ENCODE measurements around the gene LTB4R2. TPM values are rescaled to one million over a fixed set of nuclear protein-coding genes. Genes with fewer than 3 reads are reported as not detected.

LTB4R2 gene
- total and polyA plus RNA-seq, 12 donors = 0.51 to 2.4 (median 1.1) TPM

GRCh38 chr14:24298892-24299254 is 11.1 kb upstream of the LTB4R2 start:
- H3K4me3 ChIP-seq = peak overlapping the region in 9 of 10 donors; percentile 79 to 97 (median 93)
- peak overlapping the region in 8 of 10 donors; percentile 83 to 91 (median 84) for H3K27ac ChIP-seq
- intact Hi-C loops (cut with DNase I) = loop anchor here in 5 of 10 donors (1.0 to 5.0 kb wide), 3 partner anchors 56 to 57 kb away; partner anchors contain the start of gene TINF2 (in 5 of the 5)
- DNase-seq (no peak), ATAC-seq (peak in 5 of 8 donors; percentile 3 to 35 (median 31))
- 60 to 61% methylated on average over 7 of the region's 7 CpGs for WGBS, 2 donors
- TF ChIP-seq CTCF (IDR thresholded peaks at IDR 0.05) = no peak
- peaks cover 0 to 62% (median 27%) of the 10 kb centered on the region in 9 donors for H3K36me3 ChIP-seq
- no peaks in the 10 kb centered on the region for H3K9me3 ChIP-seq
- peaks cover 0 to 46% (median 25%) of the 10 kb centered on the region in 9 donors for H3K4me1 ChIP-seq
- no peaks in the 10 kb centered on the region for H3K27me3 ChIP-seq

GRCh38 chr14:24299255-24300191 is 10.4 kb upstream of the LTB4R2 start, which contains the start of the genes DHRS1 and NOP9:
Gene DHRS1 (minus strand): TSS chr14:24299780. CDS start chr14:24299106, 674 bp downstream.
Gene NOP9 (plus strand): TSS chr14:24299850. CDS start chr14:24299955, 105 bp downstream.
- peak within 1 kb of the TSS; percentile 1 to 91 (median 83) for H3K27ac ChIP-seq
- no peaks in the 10 kb centered on the region for H3K27me3 ChIP-seq
- H3K4me1 ChIP-seq = peaks cover 0 to 46% (median 25%) of the 10 kb centered on the region in 9 donors
- intact Hi-C loops (cut with DNase I) = loop anchor here in 5 of 10 donors (1.0 to 5.0 kb wide), 3 partner anchors 57 kb away; partner anchors contain the start of gene TINF2 (in 5 of the 5)
- 1% methylated on average over 72 to 75 of the region's 75 CpGs for WGBS, 2 donors
- H3K36me3 ChIP-seq = peaks cover 0 to 62% (median 31%) of the 10 kb centered on the region in 9 donors
- no peaks in the 10 kb centered on the region for H3K9me3 ChIP-seq
- ATAC-seq (peak; percentile 88 to 96 (median 94)), DNase-seq (peak; percentile 91)
- TF ChIP-seq CTCF (IDR thresholded peaks at IDR 0.05) = no peak
- peak within 1 kb of the TSS; percentile 79 to 97 (median 92) for H3K4me3 ChIP-seq

- no peak for DNase-seq
Measured at GRCh38 chr14:24300326-24300980, 9.5 kb upstream of the LTB4R2 start.

More at GRCh38 chr14:24300326-24300980, 9.5 kb upstream of the LTB4R2 start:
- no peak for ATAC-seq
- Histone ChIP-seq H3K4me3 (peak overlapping the region; percentile 79 to 97 (median 92)), H3K27ac (peak overlapping the region in 7 of 10 donors; percentile 83 to 91 (median 84)), H3K36me3 (peaks cover 0 to 62% (median 35%) of the 10 kb centered on the region in 9 donors), H3K4me1 (peaks cover 0 to 46% (median 25%) of the 10 kb centered on the region in 9 donors), H3K27me3 (no peaks in the 10 kb centered on the region), H3K9me3 (no peaks in the 10 kb centered on the region)
- 30 to 31% methylated on average over 16 of the region's 16 CpGs for WGBS, 2 donors
- no peak for TF ChIP-seq CTCF (IDR thresholded peaks at IDR 0.05)
- intact Hi-C loops (cut with DNase I) = no loop called here

All from heart right ventricle (tissue), 16 donors.